AG08395 (cell line): ENCODE data around the gene CHN2.

Source experiments
- DNase-seq: peaks from one replicate; pipeline ENCODE4 v3.0.0; 2012; ENCODE audit warnings: mixed read lengths, low spot score

The CHN2 gene

GRCh38 chr7:29335188-29336083 lies 140.9 kb downstream of the CHN2 start:
- no peak for DNase-seq

DNA sequence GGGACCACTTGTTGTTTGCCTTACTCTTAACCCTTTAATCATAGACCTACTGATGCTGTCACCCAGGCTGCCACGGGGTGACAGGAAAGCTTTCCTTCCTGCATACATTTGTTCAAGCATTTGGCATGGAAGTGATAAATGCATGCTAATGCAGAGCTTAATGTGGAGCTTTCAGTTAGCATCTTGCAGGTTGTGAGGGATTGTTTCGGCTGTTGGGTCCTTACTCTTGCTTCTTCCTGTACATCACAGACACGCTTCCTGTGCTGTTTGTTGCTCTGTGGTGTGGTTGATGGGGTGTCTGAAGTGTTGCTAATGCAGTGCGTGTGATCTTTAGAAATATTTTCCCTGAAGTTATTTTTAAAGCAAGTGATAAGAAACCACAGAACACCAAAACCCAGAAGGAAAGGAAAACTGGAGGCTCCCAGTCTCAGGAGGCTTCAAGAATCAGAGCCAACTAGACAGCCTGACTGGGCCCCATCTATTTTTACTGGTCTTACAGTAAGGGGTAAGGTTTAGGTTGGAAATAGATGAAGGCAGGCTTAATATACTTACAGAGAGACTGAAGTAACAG lies 143.1 kb downstream of the CHN2 start:
- no peak for DNase-seq

DNA sequence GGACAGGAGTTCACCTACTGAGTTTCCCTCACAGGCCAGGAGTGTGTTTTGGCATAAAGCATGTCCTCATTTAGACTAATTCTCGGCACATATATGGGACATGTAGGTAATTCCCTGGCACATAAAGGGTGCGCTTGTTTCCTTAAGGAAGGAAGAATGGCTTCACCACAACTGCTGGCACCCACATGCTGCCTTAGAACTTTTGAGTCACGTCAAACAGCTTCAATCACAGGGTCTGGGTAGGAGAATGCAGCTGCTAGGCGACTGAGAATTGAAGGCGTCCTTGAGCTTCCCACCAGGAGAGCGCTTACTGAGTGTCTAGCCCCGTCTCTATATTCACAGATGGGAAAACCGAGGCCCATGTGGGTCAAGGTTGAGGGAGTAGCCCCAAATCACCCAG lies 146.1 kb downstream of the CHN2 start:
- no peak for DNase-seq

GRCh38 chr7:29341156-29341555 lies 146.6 kb downstream of the CHN2 start:
- DNase-seq = no peak

DNA sequence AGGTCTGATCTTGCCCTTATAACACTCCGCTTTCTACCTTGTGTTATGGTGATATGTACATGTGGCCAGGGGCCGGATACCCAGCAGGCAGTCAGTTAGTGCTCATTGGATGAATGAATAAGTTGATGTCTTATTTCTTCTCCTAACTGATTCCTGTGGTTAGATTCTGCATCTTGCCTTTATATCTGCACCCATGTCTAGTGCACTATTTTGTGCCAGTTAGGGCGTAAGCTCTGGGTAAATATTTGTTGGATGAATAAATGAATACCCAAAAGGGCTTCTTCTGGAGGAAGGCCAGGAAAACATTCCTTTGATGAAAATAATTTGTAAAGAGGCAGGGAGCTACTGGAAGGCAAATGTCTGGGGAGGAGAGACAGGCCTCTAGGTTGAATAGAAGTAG lies 148.2 kb downstream of the CHN2 start:
- DNase-seq = peak; percentile 27

DNA sequence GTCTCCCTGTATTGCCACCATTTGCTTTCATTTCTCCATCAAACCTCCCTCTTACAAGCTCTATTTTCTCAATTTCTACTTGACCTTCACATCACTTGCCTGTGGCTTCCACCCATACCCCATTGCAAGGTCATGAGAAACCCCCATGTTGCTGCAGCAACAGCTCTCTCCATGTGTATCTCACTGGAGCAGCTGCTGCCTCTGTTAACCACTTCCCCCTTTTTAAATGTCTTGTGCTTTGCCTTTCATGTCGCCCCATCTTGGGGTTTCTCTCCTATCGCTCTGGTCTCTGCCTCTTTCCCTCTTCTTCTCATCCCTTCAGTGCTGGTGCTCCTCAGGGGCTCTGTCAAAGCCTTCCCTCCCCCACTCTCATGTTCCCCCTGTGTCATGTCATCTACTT lies 148.8 kb downstream of the CHN2 start:
- DNase-seq = no peak

- DNase-seq = no peak
Measured at GRCh38 chr7:29344334-29344978, 149.9 kb downstream of the CHN2 start.

- peak; percentile 35 for DNase-seq
Measured at GRCh38 chr7:29345590-29345989, 151.0 kb downstream of the CHN2 start.

GRCh38 chr7:29346231-29346978 lies 151.8 kb downstream of the CHN2 start:
- no peak for DNase-seq

- DNase-seq = no peak
Measured at GRCh38 chr7:29349362-29349761, 154.8 kb downstream of the CHN2 start.

DNA sequence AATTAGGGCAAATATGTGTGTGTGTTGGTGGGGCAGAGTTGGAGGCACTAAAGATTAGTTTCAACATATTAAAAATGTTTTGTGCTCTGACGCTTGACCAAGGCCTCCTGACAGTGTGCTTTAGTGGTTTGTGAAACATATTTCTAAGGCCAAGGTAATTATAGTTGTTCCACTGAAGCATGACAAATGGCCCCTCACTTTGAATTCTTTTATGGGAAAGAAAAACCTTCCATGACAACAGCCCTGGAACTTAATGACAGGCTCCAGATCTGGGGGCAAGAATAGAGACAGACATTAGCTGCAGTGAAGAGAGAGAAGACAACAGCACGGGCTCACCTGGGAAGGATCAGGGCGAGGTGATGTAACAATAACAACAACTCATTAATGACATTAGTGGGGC lies 155.8 kb downstream of the CHN2 start:
- DNase-seq = no peak

DNA sequence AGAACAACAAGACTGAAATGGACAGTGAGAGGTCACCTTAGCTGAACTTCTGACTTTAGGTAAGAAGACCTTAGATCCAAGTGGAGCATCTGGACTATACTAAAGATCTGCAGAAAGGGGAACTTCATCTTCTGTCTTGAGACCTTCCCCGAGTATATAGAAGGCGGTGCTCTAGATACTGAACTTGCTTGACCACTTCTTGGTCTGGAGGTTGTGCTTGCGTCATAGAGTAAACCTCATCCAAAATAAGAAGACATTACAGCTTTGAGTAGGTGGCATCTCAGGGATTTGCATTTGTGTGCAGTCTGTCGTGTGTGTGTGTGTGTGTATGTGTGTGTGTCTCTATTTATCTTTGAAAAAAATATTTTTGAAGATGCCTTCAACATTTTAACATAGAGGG lies 157.5 kb downstream of the CHN2 start:
- DNase-seq = no peak

GRCh38 chr7:29353810-29354209 lies 159.2 kb downstream of the CHN2 start:
- DNase-seq = no peak

DNA sequence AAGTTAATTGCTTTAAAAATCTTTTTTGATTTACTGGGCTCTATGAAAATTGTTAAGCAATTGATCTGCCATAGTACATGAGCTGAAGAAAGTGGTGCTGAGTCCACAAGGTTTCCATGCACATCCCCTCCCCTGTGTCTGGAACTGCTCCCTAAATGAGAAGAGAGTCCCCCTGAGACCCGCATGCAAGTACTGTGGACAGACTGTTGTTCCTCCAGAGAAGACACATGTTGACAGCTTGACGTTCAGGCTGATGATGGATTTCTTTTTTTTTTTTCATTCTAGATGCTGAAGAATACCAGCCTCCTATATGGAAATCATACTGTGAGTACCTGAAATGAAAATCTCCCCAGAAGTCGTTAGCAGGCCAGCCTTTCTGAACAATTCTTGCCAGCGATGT lies 159.8 kb downstream of the CHN2 start:
- no peak for DNase-seq

- no peak for DNase-seq
Measured at GRCh38 chr7:29355388-29355787, 160.8 kb downstream of the CHN2 start.

- no peak for DNase-seq
Measured at GRCh38 chr7:29356631-29357030, 162.1 kb downstream of the CHN2 start.

DNA sequence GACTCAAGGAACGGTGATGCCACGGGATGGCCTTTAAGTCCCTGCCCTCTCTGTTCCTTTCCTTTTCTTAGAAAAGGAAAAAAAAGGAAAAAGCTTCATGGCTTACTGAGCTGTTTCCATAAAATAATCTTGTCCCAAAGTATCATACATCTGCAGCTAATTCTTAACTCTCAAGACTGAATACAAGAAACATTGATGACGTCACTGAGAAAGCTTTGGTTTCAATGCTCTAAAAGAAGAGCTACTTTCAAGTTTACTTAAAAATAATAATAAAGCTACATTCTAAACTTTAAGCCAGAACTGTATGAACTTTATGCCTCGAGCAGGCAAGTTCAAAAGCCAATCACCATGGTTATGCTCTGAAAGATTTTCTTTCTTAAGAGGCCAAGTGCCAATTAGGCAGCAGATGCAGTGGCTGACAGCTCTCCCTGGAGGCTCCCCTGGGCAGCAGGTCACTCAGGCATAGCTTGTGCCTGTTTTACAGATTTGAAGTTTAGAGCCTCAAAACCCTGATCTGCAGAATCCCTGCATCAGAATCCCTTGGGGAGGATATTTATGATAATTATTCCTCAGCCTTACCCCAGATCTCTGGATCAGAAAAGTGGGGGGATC lies 165.0 kb downstream of the CHN2 start:
- DNase-seq = no peak

DNA sequence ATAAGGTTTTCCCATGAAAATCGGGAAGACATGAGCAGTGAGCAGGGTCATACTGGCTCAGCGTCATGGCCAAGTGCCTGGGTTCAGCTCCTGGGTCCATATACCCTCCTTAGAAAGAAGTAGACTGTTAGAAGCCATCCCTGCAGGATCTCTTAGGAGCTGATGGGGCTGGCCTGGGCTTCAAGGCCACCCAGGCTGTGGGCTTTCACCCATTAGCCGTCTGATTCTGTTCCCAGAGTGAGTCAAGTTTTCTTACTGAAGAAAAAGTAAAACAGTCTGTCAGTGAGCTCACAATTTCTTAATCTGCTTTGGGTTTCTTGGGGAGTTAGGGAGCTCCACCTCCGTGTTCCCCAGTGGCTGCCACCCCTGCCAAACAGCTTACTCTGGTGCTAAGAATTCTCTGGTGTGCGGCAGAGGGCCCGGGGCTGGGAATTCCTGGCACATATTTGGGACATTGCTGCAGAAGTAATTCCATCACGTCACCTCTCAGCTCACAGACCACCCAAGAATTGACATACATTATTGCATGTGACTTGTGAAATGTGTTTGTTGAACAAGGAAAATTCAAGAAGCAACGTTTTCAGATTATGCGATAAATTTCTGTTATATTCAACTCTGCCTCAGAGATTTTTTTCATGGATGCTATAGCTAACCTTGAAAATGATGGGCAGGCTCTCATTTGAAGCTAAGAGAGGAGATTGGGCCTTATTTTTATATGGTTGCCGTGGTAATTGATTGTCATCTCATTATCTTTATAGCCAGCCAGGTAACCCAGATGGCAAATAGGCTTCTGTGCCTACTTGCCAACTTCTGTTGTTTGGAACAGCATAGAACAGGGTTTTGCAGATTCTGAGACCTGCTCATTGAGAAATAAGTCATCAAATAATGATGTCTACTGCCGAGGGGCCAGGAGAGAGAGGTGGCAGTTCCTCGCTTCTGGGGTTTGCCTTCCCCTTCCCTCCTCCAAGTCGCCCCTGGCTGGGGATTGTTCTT lies 166.4 kb downstream of the CHN2 start:
- no peak for DNase-seq

- DNase-seq = no peak
Measured at GRCh38 chr7:29362380-29362779, 167.8 kb downstream of the CHN2 start.

DNA sequence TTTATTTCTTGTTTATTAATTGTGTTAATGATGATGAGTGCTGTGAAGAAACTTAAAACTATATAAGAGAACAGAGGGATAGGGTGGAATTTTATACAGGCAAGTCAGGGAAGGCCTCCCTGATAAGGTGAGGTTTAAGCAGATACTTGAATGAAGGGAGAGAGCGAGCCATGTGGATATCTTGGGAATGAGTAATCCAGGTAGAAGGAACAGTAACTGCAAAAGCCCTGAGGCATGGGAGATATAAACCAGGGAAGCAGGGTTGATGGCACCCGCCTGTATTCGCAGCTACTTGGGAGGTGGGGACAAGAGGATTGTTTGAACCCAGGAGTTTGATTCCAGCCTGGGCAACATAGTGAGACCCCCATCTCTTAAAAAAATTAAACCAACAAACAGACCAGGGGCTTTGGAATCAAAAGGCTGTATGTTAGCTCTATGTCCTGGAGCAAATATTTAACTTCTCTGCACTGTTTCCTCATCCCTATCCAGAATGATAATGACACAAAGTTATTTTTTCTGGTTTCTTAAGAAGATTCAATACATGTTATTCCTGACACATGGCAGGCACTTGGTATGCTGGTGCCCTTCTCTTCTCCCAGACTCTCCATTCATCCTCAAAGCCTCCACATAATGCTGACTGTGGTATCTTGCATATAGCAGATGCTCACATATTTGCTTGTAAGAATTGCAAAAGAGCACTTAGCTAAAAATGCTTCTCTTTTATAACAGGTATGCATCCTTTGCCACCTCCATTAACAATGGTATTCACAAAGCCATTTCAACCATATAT lies 169.3 kb downstream of the CHN2 start:
- no peak for DNase-seq
